H1 (cell line): ENCODE measurements around the gene ARHGAP10.

Source experiments
- TAF1 ChIP-seq: IDR thresholded peaks from 2 replicates; pipeline ENCODE4 v1.6.1; 2011; ENCODE audit warnings: mild to moderate bottlenecking, low read depth, low read length
- TF ChIP-seq, protein P1 (sequence below), 3 experiments: IDR thresholded peaks; 1 replicate in 2 of 3; 2 replicates in 1 of 3; pipeline versions ENCODE4 v1.5.1 to v1.6.1; 2011; ENCODE audit warnings: low read length in 3 of 3, mild to moderate bottlenecking in 3 of 3, inconsistent platforms in 2 of 3, low read depth in 1 of 3, moderate library complexity in 1 of 3; ENCODE audit not compliant: insufficient read depth in 1 of 3; ENCODE audit errors: control extremely low read depth in 1 of 3

DNA sequence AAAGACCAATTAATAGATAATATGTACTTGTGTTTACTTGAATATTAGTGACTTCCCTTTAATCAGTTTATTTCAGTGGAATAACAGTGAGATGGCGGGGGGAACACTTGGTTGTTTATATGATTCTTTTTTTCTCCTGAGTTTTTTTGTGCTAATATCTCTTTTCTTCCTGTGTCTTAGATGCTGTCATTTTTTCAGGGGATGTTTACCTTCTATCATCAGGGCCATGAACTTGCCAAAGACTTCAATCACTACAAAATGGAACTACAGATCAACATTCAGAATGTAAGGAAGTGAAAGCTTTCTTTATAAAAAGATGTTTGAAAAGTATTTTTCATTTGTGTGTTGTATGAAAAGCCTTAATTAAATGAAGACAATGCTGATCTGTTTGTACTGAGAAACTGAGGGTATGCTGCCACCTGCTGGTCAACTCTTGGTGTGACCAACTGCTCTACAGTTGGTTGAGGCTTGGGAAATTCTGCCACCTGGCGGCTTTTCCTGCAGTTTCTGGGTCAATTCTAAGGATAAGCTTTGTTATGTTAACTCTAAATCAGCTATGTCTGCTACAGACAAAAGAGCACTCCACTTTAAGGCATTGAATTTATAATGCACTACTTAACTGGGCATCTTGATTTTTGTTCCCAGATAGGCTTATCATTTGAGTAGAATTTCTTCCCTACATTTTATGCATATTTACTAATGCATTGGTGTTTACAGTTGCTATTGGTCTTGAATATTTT lies 134.8 kb downstream of the ARHGAP10 start:
- no peak for TF ChIP-seq TAF1
- TF ChIP-seq, protein P1, sequence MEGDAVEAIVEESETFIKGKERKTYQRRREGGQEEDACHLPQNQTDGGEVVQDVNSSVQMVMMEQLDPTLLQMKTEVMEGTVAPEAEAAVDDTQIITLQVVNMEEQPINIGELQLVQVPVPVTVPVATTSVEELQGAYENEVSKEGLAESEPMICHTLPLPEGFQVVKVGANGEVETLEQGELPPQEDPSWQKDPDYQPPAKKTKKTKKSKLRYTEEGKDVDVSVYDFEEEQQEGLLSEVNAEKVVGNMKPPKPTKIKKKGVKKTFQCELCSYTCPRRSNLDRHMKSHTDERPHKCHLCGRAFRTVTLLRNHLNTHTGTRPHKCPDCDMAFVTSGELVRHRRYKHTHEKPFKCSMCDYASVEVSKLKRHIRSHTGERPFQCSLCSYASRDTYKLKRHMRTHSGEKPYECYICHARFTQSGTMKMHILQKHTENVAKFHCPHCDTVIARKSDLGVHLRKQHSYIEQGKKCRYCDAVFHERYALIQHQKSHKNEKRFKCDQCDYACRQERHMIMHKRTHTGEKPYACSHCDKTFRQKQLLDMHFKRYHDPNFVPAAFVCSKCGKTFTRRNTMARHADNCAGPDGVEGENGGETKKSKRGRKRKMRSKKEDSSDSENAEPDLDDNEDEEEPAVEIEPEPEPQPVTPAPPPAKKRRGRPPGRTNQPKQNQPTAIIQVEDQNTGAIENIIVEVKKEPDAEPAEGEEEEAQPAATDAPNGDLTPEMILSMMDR (IDR thresholded peaks at IDR 0.05; ENCODE audit: control extremely low read depth in 1 of 3, insufficient read depth in 1 of 3, low read depth in 1 of 3, low read length in 3 of 3), result peak; percentile 71 to 100 (median 98)
